Stimulated activated CD8-positive, alpha-beta memory T cell treated with anti-CD3 and anti-CD28 coated beads, Interleukin-7, amount 100 ng/mL, for 4 hours (primary cell): ENCODE data around the gene PANK1.

Experiments used
- DNase-seq, 2 donors: peaks; one replicate each; pipeline ENCODE4 v3.0.0-alpha.2; 2020; ENCODE audit warnings: low read depth in 2 of 2

The PANK1 gene

GRCh38 chr10:89644967-89645741, at the start of gene PANK1:
Gene PANK1 (minus strand): TSS chr10:89645242. CDS start chr10:89644891, 351 bp downstream.
- peak; percentile 45 to 50 for DNase-seq

- no peak for DNase-seq
Observed at GRCh38 chr10:89693176-89693575, 48.1 kb upstream of the PANK1 start.

DNA sequence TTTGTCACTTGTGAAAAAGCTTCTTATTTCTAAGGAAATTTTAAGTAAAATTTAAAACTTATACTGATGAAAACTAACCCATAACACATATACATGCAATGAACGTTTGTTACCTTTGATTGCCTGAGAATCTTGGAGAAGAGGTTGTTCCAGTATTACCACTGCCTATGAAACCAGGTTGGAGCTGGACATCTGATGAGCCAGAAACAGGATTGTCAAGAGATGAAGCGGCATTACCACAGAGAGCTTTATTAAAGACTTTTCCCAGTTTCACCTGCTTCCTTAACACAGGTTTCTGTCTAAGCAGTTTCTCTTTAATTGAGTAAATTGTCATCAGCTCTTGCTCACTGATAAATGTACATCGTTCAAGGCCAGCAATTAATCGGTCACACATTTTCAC, 47.4 kb upstream of the PANK1 start:
- DNase-seq, result no peak

DNA sequence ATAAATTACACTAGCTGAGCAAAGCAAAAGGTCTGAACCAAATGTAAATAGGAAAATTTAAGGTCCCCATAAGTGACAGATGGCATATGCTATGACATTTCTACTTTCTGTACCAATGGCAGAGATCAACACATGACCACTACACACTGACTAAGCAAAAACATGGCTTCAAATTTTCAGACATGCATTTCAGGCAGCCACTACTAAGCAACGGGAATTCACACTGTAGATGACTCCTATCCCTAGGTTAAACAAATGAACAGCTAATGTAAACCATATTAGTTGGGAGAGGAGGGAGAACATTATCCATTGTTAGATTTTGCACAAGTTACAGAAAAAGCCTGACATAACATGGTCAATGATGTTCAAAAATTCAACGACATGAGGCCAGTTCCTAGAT, 45.0 kb upstream of the PANK1 start:
- no peak for DNase-seq

- no peak for DNase-seq
Observed at GRCh38 chr10:89685936-89686335, 40.9 kb upstream of the PANK1 start.

DNA sequence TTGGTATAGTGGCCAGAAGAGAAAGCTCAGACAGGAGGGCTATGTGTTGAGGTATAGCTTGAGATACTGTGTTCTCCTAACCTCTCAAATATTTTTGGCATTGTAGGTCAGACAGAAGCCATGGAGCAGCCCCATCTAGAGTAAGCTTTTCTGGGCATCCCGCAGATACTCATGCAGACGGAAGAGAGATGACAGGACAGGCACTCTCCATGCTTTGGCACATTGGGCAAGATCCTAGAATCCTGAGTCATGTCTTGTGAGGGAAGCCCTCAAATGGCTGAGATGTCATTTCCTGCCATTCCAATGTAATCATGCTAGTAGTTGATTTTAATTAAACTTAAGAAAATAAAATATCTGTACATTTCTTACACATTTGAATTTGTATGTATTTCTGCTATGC, 39.6 kb upstream of the PANK1 start:
- DNase-seq, result no peak

DNA sequence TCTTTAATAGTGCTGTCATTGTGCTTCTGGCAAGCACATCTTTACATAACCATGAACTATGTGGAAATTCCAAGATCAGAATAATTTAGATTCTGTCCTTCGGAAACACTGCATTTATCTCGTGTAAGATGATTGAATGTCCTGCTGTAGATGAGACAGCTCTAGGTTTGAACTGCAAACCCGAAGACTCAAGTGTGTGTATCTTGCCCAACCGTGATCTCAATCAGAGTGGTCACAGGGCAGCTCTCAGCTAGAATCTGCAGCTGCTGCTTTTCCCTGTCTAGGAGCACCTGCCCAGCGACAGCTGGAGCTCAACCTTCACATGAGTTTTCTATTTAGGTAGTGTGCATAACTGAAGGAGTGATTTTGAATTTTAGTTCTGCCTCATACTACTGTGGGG, 38.8 kb upstream of the PANK1 start:
- no peak for DNase-seq

DNA sequence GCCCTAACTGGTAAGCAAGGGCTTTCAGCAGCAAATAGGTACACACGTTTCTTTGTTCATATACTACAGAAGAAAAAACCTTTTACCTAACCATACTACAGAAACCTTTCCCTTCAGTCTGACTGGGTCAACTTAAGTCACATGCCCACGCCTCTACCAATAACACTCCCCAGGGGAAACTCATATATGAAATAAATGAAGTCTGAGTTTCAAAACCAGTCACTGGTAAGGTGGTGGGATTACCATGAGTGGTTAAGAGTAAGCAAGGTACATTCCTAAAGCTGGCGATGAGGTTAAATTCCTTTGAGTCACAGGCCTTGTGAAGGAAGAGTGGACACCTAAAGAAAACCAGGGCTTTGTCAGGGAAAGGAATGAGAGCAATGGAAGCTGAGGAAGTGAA, 34.9 kb upstream of the PANK1 start:
- DNase-seq, result no peak

DNA sequence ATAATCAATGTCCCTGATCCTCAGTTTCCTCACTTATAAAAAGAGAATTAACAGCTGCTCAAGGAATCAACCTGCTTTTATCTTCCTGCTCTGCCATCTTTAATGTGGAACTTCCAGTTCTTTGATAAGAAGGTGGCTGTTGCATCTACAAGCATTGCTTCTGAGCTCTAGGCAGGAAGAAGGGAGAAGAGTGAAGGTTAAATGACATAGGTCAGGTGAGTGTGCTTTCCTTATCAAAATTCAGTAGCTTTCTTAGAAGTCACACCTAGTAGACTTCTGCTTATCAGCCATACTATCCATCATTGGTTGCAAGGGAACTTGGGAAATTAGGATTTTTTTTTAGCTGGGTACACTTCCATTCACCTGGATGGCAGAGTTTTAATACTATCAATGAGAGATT, 32.3 kb upstream of the PANK1 start:
- no peak for DNase-seq

DNA sequence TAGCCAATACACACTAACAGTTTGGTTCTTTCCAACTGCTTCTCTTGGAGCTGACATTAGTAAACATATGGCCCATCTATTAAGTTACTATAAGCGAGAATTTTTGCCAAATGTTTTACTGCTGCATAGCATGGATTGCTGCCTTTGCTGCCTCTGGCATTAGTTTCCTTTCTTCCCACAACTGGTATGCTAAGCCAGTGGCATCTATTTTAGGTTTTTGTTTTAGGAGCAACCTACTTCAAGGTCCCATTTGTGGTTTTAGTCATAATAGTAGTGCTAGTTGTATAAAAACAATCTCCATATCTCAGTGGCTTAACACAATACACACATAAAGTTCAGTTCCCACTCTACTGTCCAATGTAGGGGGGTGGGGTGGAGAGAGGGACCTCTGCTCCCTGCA, 25.9 kb upstream of the PANK1 start:
- no peak for DNase-seq

DNA sequence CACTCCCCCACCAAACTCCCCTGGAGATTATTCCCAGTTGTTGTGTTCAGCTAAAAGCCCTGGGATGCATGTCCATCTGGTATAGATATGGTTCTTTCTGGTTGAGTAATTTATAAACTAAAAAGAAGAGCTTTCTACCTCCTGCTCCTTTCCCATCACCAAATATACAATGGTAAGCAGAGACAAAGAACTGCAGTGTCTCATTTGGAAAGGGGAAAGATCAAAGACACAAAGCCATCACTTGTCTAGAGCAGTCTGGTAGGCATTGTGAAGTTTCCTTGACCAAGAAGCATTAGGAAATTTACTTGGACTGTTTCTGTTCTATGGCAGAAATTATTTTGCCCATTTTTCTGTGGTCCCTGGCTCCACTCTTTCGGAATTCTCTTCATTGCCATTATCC, 24.9 kb upstream of the PANK1 start:
- DNase-seq, result no peak

DNA sequence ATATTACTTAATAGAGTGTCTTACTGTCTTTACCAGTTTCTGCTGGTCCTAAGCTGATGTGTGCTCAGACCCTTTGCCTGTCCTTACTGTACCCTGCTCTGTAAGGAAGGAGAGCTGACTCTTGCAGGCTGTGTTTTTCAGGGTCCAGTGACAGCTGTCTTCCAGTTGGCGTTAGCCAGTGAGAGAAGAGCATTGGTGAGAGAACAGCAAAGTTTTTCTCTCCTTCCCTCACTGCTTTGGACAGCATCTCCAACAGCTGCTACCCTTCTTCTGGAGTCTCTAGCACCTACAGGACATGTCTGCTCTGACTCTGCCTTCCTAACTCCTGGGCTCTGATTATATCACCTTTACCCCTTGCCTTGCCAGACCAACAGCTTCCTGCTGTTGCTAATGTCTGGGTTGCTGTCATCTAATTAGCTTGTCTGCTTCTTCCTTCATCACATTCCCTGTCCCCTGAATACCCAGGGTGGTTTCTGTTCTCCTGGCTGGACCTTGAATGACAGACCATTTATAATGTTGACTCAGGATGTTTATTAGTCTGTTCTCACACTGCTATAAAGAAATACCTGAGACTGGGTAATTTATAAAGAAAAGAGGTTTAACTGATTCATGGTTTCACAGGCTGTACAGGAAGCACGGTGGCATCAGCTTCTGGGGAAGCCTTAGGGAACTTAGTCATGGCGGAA, 23.5 kb upstream of the PANK1 start:
- no peak for DNase-seq

DNA sequence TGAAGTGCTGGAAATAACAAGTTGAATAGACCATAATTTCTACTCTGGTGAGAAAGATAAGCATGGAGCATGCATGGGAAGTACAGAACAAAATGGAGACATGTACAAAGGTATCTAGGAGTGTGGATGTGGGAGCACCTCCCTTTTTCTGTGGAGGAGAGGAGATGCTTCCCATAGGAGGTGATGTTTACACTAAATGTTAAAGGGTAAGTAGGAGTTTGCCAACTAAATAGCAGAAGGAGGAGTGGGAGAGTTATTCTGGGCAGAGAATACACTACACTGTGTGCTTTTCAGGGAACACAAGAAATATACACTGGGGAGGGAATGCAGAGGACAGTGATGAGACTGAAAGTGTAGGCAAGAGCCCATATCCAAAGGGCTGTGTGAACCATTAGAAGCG, 21.1 kb upstream of the PANK1 start:
- no peak for DNase-seq

- DNase-seq, result no peak
Observed at GRCh38 chr10:89665302-89665701, 20.3 kb upstream of the PANK1 start.

DNA sequence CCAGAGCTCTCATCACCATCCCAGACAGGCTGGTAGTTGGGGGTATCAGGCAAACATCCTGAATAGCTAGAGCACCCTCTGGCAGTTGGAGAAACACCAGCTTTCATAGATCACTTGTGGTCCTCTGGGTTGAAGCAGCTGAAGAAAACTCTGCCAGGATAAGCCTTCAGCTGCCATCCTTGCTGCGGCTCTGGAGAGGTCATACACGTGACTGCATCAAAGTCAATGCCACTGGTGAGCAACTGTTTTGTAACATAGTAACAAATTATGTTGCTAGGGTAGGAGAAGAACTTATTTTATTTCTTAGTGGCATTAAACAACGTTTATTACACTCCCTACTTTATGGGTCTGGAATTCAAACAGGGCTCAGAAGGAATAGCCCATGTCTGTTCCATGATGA, 19.2 kb upstream of the PANK1 start:
- no peak for DNase-seq

- no peak for DNase-seq
Observed at GRCh38 chr10:89663144-89663543, 18.1 kb upstream of the PANK1 start.

GRCh38 chr10:89662596-89662995, 17.6 kb upstream of the PANK1 start:
- DNase-seq, result no peak

DNA sequence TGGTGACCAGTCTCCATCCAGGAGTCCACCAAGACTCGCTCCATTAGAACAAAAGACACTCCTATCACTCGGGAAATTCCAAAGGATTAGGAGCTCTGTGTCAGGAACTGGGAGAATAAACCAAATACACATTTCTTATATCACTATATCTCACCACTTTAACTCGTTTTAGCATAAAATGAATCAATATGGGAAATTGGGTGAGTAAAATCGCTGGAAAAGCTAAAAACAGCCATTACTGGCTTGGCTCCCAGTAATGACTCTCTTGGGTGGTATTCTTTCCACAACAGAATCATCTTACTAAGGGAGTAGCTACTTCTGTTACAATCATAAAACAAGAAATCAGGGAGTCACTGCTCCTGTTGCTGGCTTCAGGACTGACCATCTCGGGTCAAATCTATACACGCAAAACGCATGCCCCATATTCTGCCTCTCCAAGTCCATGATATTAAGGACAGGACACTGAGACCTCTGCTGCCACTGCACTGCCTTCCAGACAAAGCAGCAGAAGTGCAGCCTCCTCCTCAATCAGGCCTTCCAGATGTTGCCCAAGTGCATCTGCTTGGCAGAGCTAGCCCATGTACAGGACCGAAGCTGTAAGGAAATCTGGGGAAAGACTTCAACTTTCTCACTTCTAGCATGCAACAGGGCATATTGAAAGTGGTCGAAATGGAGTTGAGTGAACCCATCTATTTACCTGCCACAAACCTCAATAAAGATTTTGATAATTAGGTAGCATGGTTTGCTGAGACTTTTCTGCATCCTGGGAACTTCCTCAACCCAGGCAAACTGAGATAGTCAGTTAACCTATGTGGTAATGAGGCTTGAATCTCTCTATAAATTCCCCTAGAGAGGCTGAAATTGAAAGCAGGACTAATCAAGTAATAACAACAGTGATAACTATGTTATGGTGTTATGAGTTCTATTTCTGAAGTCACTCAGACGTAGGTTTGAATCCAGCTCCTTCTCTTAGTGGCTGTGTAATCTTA, 14.4 kb upstream of the PANK1 start:
- DNase-seq, result no peak

DNA sequence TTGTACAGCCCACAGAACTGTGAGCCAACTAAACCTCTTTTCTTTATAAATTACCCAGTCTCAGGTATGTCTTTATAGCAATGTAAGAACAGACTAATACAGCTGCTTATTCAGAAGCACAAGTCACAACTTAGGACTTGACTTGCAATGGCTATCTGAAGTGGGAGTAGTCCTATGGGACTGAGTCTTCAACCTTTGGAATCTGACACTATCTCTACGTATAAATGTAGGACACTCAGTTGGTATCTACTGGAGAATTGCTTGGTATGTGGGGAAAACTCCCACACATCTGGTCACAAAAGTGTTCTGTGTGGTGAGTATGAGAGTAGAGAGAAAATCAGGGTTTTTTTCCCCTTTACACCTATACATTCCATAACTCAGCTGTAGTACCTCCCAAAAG, 12.3 kb upstream of the PANK1 start:
- no peak for DNase-seq

GRCh38 chr10:89655722-89656121, 10.7 kb upstream of the PANK1 start:
- no peak for DNase-seq

GRCh38 chr10:89653410-89653869, 8.4 kb upstream of the PANK1 start:
- DNase-seq, result no peak

- DNase-seq, result no peak
Observed at GRCh38 chr10:89652806-89653370, 7.8 kb upstream of the PANK1 start.
